ENCODE data around the gene CLASP2. TPM values are rescaled to one million over a fixed set of nuclear protein-coding genes. Genes with fewer than 3 reads are reported as not detected.

CLASP2 gene
- total RNA-seq, 1 donor from 2014 or later, result 64.0 TPM

GRCh38 chr3:33544126-33544525 lies 173.9 kb downstream of the CLASP2 start:
- Histone ChIP-seq H3K9me3 (no peaks in the 10 kb centered on the region), H3K4me3 (no peak overlapping the region), H3K27ac (no peak overlapping the region), H3K27me3 (no peaks in the 10 kb centered on the region), H3K4me1 (no peaks in the 10 kb centered on the region), H3K36me3 (peaks cover 39% of the 10 kb centered on the region)
- no peak for DNase-seq
- TF ChIP-seq CTCF (IDR thresholded peaks at IDR 0.05), result no peak
- intact Hi-C loops (cut with DNase I), result no loop called here
- no peak for ATAC-seq

DNA sequence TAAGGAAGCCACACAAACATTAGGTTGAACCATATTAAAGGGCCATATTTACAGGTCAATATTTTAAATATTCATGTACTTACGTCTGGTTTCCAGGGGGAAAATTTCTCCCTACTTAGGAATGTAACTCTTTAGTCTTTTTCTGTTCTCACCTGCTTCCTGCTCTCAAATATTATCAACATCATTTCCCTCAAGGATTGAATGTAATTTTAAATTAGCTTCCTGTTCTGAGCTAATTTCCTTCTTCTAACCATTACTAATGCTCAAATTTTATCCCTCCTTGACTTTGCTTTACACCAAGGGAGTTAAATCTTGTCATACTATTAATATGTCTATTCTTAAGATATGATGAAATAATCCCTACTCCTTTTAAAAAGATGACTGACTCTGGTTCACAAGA lies 174.5 kb downstream of the CLASP2 start:
- H3K4me3 ChIP-seq, result no peak overlapping the region
- intact Hi-C loops (cut with DNase I), result no loop called here
- H3K27ac ChIP-seq, result no peak overlapping the region
- no peak for DNase-seq
- TF ChIP-seq CTCF (IDR thresholded peaks at IDR 0.05), result no peak
- peaks cover 43% of the 10 kb centered on the region for H3K36me3 ChIP-seq
- ATAC-seq, result no peak
- no peaks in the 10 kb centered on the region for H3K27me3 ChIP-seq
- H3K9me3 ChIP-seq, result no peaks in the 10 kb centered on the region
- H3K4me1 ChIP-seq, result no peaks in the 10 kb centered on the region

GRCh38 chr3:33541918-33542317 lies 176.1 kb downstream of the CLASP2 start:
- DNase-seq, result no peak

GRCh38 chr3:33538678-33539339 lies 179.2 kb downstream of the CLASP2 start:
- no peaks in the 10 kb centered on the region for H3K4me1 ChIP-seq
- intact Hi-C loops (cut with DNase I), result no loop called here
- H3K27me3 ChIP-seq, result no peaks in the 10 kb centered on the region
- DNase-seq (no peak), ATAC-seq (no peak)
- H3K36me3 ChIP-seq, result peaks cover 73% of the 10 kb centered on the region
- no peak for TF ChIP-seq CTCF (IDR thresholded peaks at IDR 0.05)
- H3K27ac ChIP-seq, result no peak overlapping the region
- no peak overlapping the region for H3K4me3 ChIP-seq
- H3K9me3 ChIP-seq, result no peaks in the 10 kb centered on the region

More at GRCh38 chr3:33541918-33542317, 176.1 kb downstream of the CLASP2 start:
- intact Hi-C loops (cut with DNase I), result no loop called here
- no peaks in the 10 kb centered on the region for H3K9me3 ChIP-seq
- no peak overlapping the region for H3K4me3 ChIP-seq
- no peak for TF ChIP-seq CTCF (IDR thresholded peaks at IDR 0.05)
- H3K36me3 ChIP-seq, result peaks cover 59% of the 10 kb centered on the region
- H3K4me1 ChIP-seq, result no peaks in the 10 kb centered on the region
- no peak overlapping the region for H3K27ac ChIP-seq
- H3K27me3 ChIP-seq, result no peaks in the 10 kb centered on the region
- ATAC-seq, result no peak

- ATAC-seq (no peak), DNase-seq (no peak)
- Histone ChIP-seq H3K9me3 (no peaks in the 10 kb centered on the region), H3K27me3 (no peaks in the 10 kb centered on the region), H3K36me3 (peaks cover 78% of the 10 kb centered on the region), H3K4me3 (no peak overlapping the region), H3K4me1 (no peaks in the 10 kb centered on the region), H3K27ac (no peak overlapping the region)
- intact Hi-C loops (cut with DNase I), result no loop called here
- TF ChIP-seq CTCF (IDR thresholded peaks at IDR 0.05), result no peak
Measured at GRCh38 chr3:33537133-33537532, 180.9 kb downstream of the CLASP2 start.

DNA sequence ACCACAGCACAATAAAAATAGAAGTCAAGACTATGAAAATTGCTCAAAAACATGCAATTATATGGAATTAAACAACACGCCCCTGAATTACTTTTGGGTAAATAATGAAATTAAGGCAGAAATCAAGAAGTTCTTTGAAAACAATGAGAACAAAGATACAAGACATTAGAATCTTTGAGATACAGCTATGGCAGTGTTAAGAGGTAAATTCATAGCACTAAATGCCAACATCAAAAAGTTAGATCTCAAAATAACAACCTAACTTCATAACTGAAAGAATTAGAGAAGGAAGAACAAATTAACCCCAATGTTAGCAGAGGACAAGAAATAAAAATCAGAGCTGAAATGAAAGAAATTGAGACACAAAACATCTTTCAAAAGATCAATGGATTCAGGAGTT lies 191.3 kb downstream of the CLASP2 start:
- no peaks in the 10 kb centered on the region for H3K36me3 ChIP-seq

More for the DNA sequence above, 191.3 kb downstream of the CLASP2 start:
- no peak overlapping the region for H3K27ac ChIP-seq
- no peak overlapping the region for H3K4me3 ChIP-seq
- no peaks in the 10 kb centered on the region for H3K4me1 ChIP-seq
- TF ChIP-seq CTCF (IDR thresholded peaks at IDR 0.05), result no peak
- no peaks in the 10 kb centered on the region for H3K27me3 ChIP-seq
- intact Hi-C loops (cut with DNase I), result no loop called here
- ATAC-seq (no peak), DNase-seq (no peak)
- peaks cover 14% of the 10 kb centered on the region for H3K9me3 ChIP-seq
